Adrenal gland (tissue), 5 donors: ENCODE measurements around the gene GPRIN1.

Source experiments
- POLR2A ChIP-seq, 2 donors: fragments of 450-650 bp; IDR thresholded peaks; one replicate each; pipeline ENCODE4 v1.6.1; 2017; ENCODE audit warnings: antibody characterized with exemption in 2 of 2, mild to moderate bottlenecking in 2 of 2, moderate library complexity in 1 of 2
- TF ChIP-seq, protein P1 (sequence below), 6 experiments: fragments of 450-650 bp in 4 of 6; fragments of 200-600 bp in 2 of 6; sonication (generic) in 1 of 6; IDR thresholded peaks; 1 replicate in 5 of 6; 2 replicates in 1 of 6; pipeline versions ENCODE4 v1.5.1 to v1.8.0; 2016 to 2021; ENCODE audit warnings: antibody characterized with exemption in 6 of 6, mild to moderate bottlenecking in 2 of 6, moderate library complexity in 1 of 6
- donor health status: DM: no; HTN: no; CAD: no.

DNA sequence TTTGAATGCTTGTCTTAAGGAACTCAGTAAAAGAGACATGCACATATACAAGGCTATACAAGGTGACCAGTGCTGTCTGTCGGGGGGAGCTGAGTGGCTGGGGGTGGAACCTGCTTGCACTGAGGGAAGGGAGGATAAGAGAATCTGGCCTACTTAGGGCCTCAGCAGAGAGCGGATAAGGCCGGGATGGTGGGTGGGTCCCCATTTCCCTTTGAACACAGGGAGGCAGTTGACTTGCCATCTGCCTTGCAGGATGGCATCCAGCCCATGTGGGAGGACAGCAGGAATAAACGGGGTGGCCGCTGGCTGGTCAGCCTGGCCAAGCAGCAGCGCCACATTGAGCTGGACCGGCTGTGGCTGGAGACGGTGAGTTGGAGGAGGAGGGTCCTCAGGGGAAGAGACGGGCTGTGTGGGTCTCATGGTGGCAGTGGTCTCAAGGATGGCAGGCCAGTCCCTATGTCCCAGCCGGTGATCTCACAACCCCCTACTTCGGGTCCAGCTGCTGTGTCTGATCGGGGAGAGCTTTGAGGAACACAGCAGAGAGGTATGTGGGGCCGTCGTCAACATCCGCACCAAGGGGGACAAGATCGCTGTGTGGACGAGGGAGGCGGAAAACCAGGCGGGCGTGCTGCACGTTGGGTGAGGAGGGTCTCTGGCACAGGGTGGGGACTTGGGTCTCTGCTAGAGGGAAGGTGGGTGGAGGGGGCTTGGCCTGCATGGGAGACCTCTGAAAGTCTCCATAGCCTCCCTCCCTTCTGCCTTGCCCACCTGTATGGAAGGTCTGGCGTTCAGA is 35.1 kb upstream of the GPRIN1 start:
- TF ChIP-seq, protein P1, sequence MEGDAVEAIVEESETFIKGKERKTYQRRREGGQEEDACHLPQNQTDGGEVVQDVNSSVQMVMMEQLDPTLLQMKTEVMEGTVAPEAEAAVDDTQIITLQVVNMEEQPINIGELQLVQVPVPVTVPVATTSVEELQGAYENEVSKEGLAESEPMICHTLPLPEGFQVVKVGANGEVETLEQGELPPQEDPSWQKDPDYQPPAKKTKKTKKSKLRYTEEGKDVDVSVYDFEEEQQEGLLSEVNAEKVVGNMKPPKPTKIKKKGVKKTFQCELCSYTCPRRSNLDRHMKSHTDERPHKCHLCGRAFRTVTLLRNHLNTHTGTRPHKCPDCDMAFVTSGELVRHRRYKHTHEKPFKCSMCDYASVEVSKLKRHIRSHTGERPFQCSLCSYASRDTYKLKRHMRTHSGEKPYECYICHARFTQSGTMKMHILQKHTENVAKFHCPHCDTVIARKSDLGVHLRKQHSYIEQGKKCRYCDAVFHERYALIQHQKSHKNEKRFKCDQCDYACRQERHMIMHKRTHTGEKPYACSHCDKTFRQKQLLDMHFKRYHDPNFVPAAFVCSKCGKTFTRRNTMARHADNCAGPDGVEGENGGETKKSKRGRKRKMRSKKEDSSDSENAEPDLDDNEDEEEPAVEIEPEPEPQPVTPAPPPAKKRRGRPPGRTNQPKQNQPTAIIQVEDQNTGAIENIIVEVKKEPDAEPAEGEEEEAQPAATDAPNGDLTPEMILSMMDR (IDR thresholded peaks at IDR 0.05): no peak
- TF ChIP-seq POLR2A (IDR thresholded peaks at IDR 0.05): no peak
